HepG2 (cell line): ENCODE measurements around the gene PXYLP1.

Experiments
- CHD4 ChIP-seq: fragments of 200-600 bp; sonication (generic); IDR thresholded peaks from 2 replicates; pipeline ENCODE4 v1.7.0; 2017; ENCODE audit warnings: mild to moderate bottlenecking, low read length, borderline replicate concordance
- CTCF ChIP-seq: sonication (generic); formaldehyde crosslinking; IDR thresholded peaks from 2 replicates; pipeline ENCODE4 v1.5.0; 2020; ENCODE audit warnings: mild to moderate bottlenecking, missing genetic modification reagents, moderate library complexity
- DDIT3 ChIP-seq: sonication (generic); formaldehyde crosslinking; IDR thresholded peaks from 2 replicates; pipeline ENCODE4 v1.4.0; 2020; ENCODE audit warnings: mild to moderate bottlenecking, missing genetic modification reagents
- EP300 ChIP-seq, 3 experiments: sonication (generic) in 1 of 3; formaldehyde crosslinking in 1 of 3; IDR thresholded peaks; 2 replicates each; pipeline versions ENCODE4 v1.5.1 to v1.6.1; 2011 to 2020; ENCODE audit warnings: low read depth in 2 of 3, low read length in 2 of 3, borderline replicate concordance in 1 of 3, improper control_type of control experiment in 1 of 3, mild to moderate bottlenecking in 1 of 3, missing genetic modification reagents in 1 of 3, moderate library complexity in 1 of 3
- ETV5 ChIP-seq: IDR thresholded peaks from 2 replicates; pipeline ENCODE4 v1.6.1; 2018; ENCODE audit warnings: missing biosample characterization, missing genetic modification reagents, inconsistent platforms, borderline replicate concordance
- FOXK2 ChIP-seq: fragments of 450-650 bp; IDR thresholded peaks from 2 replicates; pipeline ENCODE4 v1.6.1; 2016
- NFKB2 ChIP-seq: sonication (generic); formaldehyde crosslinking; IDR thresholded peaks from 2 replicates; pipeline ENCODE4 v1.4.0; 2020; ENCODE audit warnings: missing genetic modification reagents, borderline replicate concordance
- POLR2A ChIP-seq, 2 experiments: IDR thresholded peaks; 2 replicates each; pipeline ENCODE4 v1.6.1; 2011; ENCODE audit warnings: low read depth in 2 of 2, low read length in 2 of 2, mild to moderate bottlenecking in 1 of 2, moderate library complexity in 1 of 2; ENCODE audit not compliant: insufficient read depth in 1 of 2
- SIN3A ChIP-seq: IDR thresholded peaks from 2 replicates; pipeline ENCODE4 v1.6.1; 2011; ENCODE audit warnings: low read depth, mild to moderate bottlenecking, control low read depth, low read length, borderline replicate concordance
- ZMYM4 ChIP-seq: sonication (generic); formaldehyde crosslinking; IDR thresholded peaks from 2 replicates; pipeline ENCODE4 v1.8.1; 2023; ENCODE audit warnings: mild to moderate bottlenecking, missing genetic modification reagents

- TF ChIP-seq SIN3A, result no peak
- no peak for TF ChIP-seq POLR2A (IDR thresholded peaks at IDR 0.05; ENCODE audit: insufficient read depth in 1 of 2, low read depth in 2 of 2, low read length in 2 of 2)
- no peak for TF ChIP-seq FOXK2
- TF ChIP-seq ZMYM4 (CRISPR knock-in tag), result no peak
- TF ChIP-seq DDIT3 (CRISPR knock-in tag), result no peak
- no peak for TF ChIP-seq EP300 (IDR thresholded peaks at IDR 0.05; ENCODE audit: low read depth in 2 of 2, low read length in 2 of 2)
- no peak for TF ChIP-seq EP300 (CRISPR knock-in tag; IDR thresholded peaks at IDR 0.05; ENCODE audit: borderline replicate concordance)
- no peak for TF ChIP-seq ETV5 (CRISPR knock-in tag)
- TF ChIP-seq CHD4, result no peak
- TF ChIP-seq CTCF (CRISPR knock-in tag), result no peak
- no peak for TF ChIP-seq NFKB2
Measured at GRCh38 chr3:141321109-141321497, 89.5 kb downstream of the PXYLP1 start.
